ENCODE measurements around the gene ALDH4A1. TPM values are rescaled to one million over a fixed set of nuclear protein-coding genes. Genes with fewer than 3 reads are reported as not detected.

The ALDH4A1 gene
- total RNA-seq (2012; rRNA removed): 8.6 TPM in 2 replicates
- 21.1 and 23.0 TPM in 2 replicates for polyA plus RNA-seq (2012; rRNA removed)
- polyA plus RNA-seq (2012; cell fraction: cytosol; rRNA removed): 12.1 and 21.4 TPM in 2 replicates
- 16.8 and 36.6 TPM in 2 replicates for polyA plus RNA-seq (2012; cell fraction: nucleus; rRNA removed; ENCODE audit: low replicate concordance)
- Bru-seq, nascent RNA: percentile 45 among the genes with signal in this experiment
- percentile 62 among the genes with signal in this experiment for BruChase-seq, experiment 1, labeled RNA remaining after a 6-hour chase
- BruChase-seq, experiment 2, labeled RNA remaining after a 2-hour chase: percentile 62 among the genes with signal in this experiment
- long read RNA-seq, partial matches to known transcripts: 27 of 32 reads
- long read RNA-seq, other reads (novel, unspliced or antisense): 1 of 32 reads

DNA sequence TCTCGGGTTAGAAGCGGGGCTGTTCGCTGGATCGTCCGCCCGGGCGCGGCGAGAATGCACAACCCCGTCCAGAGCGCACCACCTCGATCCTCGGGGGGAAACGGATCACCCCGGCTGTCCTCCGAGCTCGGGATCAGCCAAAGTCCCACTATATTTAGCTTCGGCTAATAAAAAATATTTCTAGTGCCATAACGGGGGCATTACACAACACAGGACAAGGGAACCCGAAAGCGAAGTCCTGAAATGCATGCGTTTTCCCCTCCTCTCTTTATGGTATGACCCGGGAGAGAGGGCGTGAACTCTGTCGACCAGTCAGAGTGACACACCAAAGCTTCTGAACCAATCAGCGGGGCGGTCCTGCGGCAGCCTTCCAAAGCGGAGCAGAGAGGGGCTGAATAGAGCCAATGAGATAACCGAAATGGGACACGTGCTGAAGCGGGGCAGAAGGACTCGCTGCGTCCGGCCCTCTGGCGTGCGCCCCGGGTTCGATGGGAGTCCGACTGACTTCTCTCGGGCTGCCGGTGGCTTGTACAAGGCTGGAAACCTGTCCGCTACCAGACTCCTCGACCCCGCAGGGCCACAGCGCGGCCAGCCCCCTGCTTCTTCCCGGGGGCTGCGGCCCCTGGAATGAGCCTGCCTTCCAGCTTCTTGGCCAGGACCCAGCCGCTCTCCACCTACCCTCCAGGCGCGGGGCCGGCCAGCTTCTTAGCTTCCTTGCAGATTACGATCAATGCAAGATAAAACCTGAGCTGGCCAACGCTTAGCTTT lies at the start of gene ALDH4A1:
Gene ALDH4A1 (minus strand): TSS at position 33 of the 768 bp plus-strand sequence. CDS start 32 bp downstream, at position 1.
- H3K9me1 ChIP-seq (ENCODE audit: insufficient read depth, low read length): 0 out of 2 replicates have a peak, but pooled peaks cover 2% of the 10 kb centered on the region
- peak within 1 kb of the TSS; percentile 81 for H3K4me3 ChIP-seq (ENCODE audit: insufficient read depth, low read depth, low read length)
- H3K23ac ChIP-seq (ENCODE audit: low read depth, low read length): peak within 1 kb of the TSS; percentile 66; the same call in 1 of the 2 replicates
- ATAC-seq (ENCODE audit: low read depth): peak; percentile 97
- in situ Hi-C loops (cut with MboI; ENCODE audit: low sequenced_read_pairs) (no loop called here), dilution Hi-C loops (cut with HindIII; ENCODE audit: low sequenced_read_pairs, unreplicated experiment) (no loop called here), intact Hi-C loops (cut with micrococcal nuclease) (no loop called here)
- peak within 1 kb of the TSS; percentile 97 for H2AFZ ChIP-seq (replicated peaks; ENCODE audit: low read length, poor library complexity)
- H3K27ac ChIP-seq (ENCODE audit: insufficient read depth, low read length): peak within 1 kb of the TSS; percentile 95
- peak within 1 kb of the TSS; percentile 80 for H3K9ac ChIP-seq (ENCODE audit: low read depth, low read length)
- H4K8ac ChIP-seq (ENCODE audit: low read depth in 2 of 2, low read length in 2 of 2): peak within 1 kb of the TSS in 1 of 2 experiments; percentile 88; a peak in 3 of 4 replicates
- no peaks in the 10 kb centered on the region for H3K9me3 ChIP-seq (ENCODE audit: control insufficient read depth, insufficient read depth, low read length)
- ChIA-PET CTCF (interaction anchor here (3.0 kb wide), 1 partner anchor 10 kb away, joined by 14 read pairs; no protein-coding TSS in a partner anchor), POLR2A (ENCODE audit: unreplicated experiment) (interaction anchor here (0.6 kb wide), 1 partner anchor 313 kb away, joined by 3 read pairs; no protein-coding TSS in a partner anchor)
- peaks cover 3% of the 10 kb centered on the region; the same call in 1 of the 2 replicates for H4K20me1 ChIP-seq (ENCODE audit: insufficient read depth, low read length)
- peak within 1 kb of the TSS; percentile 97 for H3K56ac ChIP-seq (ENCODE audit: extremely low read depth, insufficient read depth, low read length)
- H2BK5ac ChIP-seq (ENCODE audit: low read depth, low read length, poor library complexity, severe bottlenecking): peak within 1 kb of the TSS; percentile 75
- H2BK15ac ChIP-seq (ENCODE audit: low read depth, low read length): peak within 1 kb of the TSS; percentile 87; the same call in 1 of the 3 replicates
- H2BK120ac ChIP-seq (ENCODE audit: low read depth, low read length): peak within 1 kb of the TSS; percentile 94
- 0% methylated on average over 16 of the region's 55 CpGs; no CpG with 5 or more reads in 1 of the 2 experiments for WGBS, 2 experiments (ENCODE audit: extremely low coverage in 2 of 2, insufficient read length in 1 of 2)
- peaks cover 2% of the 10 kb centered on the region for H3K4me1 ChIP-seq (ENCODE audit: control insufficient read depth, insufficient read depth, low read length)
- H3K36me3 ChIP-seq (ENCODE audit: control insufficient read depth, insufficient read depth, low read length): peaks cover under 1% of the 10 kb centered on the region; the same call in 1 of the 2 replicates
- BruUV-seq (replicated peaks): no TSS peak
- peak within 1 kb of the TSS; percentile 85 for H3K4me2 ChIP-seq (ENCODE audit: low read depth, low read length)
- no peaks in the 10 kb centered on the region for H3K27me3 ChIP-seq (ENCODE audit: control insufficient read depth, insufficient read depth, low read length)
- peak; percentile 99 for TF ChIP-seq USF2 (IDR thresholded peaks at IDR 0.05; ENCODE audit: low read depth, low read length)
- peak; percentile 42 for TF ChIP-seq FOS (IDR thresholded peaks at IDR 0.05; ENCODE audit: low read depth, low read length)
- TF ChIP-seq NFE2L2 (IDR thresholded peaks at IDR 0.05; ENCODE audit: low read depth, low read length): peak; percentile 35; the same call in 1 of the 2 replicates
- no peak for TF ChIP-seq CTCF (conservative IDR thresholded peaks at IDR 0.05; ENCODE audit: low read depth, low read length)
- TF ChIP-seq MXI1 (IDR thresholded peaks at IDR 0.05; ENCODE audit: borderline replicate concordance, low read depth, low read length): peak; percentile 81; the same call in 1 of the 2 replicates
- no peak for TF ChIP-seq POLR2A (IDR thresholded peaks at IDR 0.05; ENCODE audit: low read depth, low read length)
- peak; percentile 98; the same call in 1 of the 2 replicates for TF ChIP-seq CHD1 (IDR thresholded peaks at IDR 0.05; ENCODE audit: low read depth, low read length)
- peak; percentile 99 for TF ChIP-seq BHLHE40 (IDR thresholded peaks at IDR 0.05; ENCODE audit: low read depth, low read length)
- TF ChIP-seq SMC3 (IDR thresholded peaks at IDR 0.05; ENCODE audit: low read depth, low read length): no peak
- no peak for TF ChIP-seq RCOR1 (IDR thresholded peaks at IDR 0.05; ENCODE audit: insufficient replicate concordance, low read length)
- no peak for TF ChIP-seq RAD21 (IDR thresholded peaks at IDR 0.05; ENCODE audit: low read length)
- TF ChIP-seq MAFK (IDR thresholded peaks at IDR 0.05; ENCODE audit: low read depth, low read length): no peak
- peak within 1 kb of the TSS; percentile 80 for H4K91ac ChIP-seq (ENCODE audit: insufficient read depth, low read depth, low read length)
- H2AK5ac ChIP-seq (ENCODE audit: low read depth, low read length): 0 out of 2 replicates have a peak within 1 kb of the TSS, but pooled peaks have one; percentile 24
- peak within 1 kb of the TSS; percentile 72; the same call in 1 of the 2 replicates for H3K18ac ChIP-seq (ENCODE audit: low read depth, low read length)
- H2BK20ac ChIP-seq (ENCODE audit: low read depth, low read length): peak within 1 kb of the TSS; percentile 89
- peaks cover 0 to 10% of the 10 kb centered on the region in 2 experiments; a peak in 1 of 4 replicates for H3K79me1 ChIP-seq (ENCODE audit: low read depth in 1 of 2, low read length in 2 of 2)
- peak; percentile 98 for DNase-seq
- peak within 1 kb of the TSS; percentile 66 for H2AK9ac ChIP-seq (replicated peaks; ENCODE audit: low read depth, low read length, poor library complexity)
- H3K4ac ChIP-seq (ENCODE audit: low read depth, low read length): peak within 1 kb of the TSS; percentile 91
- H3K14ac ChIP-seq (replicated peaks; ENCODE audit: low read depth, low read length): peak within 1 kb of the TSS; percentile 88
- peak within 1 kb of the TSS; percentile 41; the same call in 1 of the 2 replicates for H4K5ac ChIP-seq (ENCODE audit: low read depth, low read length)
